ENCODE data around the gene NPFF. TPM values are rescaled to one million over a fixed set of nuclear protein-coding genes. Genes with fewer than 3 reads are reported as not detected.

The NPFF gene
- total RNA-seq, 1 donor from 2014 or later = not detected

GRCh38 chr12:53513712-53514410 is 6.6 kb upstream of the NPFF start:
- H3K36me3 Mint-ChIP-seq (ENCODE audit: unreplicated experiment) = peaks cover 44% of the 10 kb centered on the region
- H3K4me3 Mint-ChIP-seq (ENCODE audit: unreplicated experiment) = no peak overlapping the region
- TF ChIP-seq CTCF (IDR thresholded peaks at IDR 0.05) = no peak
- no peak for DNase-seq (ENCODE audit: extremely low spot score, unreplicated experiment)
- H3K4me1 Mint-ChIP-seq (ENCODE audit: unreplicated experiment) = no peaks in the 10 kb centered on the region
- H3K27ac Mint-ChIP-seq (ENCODE audit: unreplicated experiment) = no peak overlapping the region
- no peaks in the 10 kb centered on the region for H3K27me3 Mint-ChIP-seq (ENCODE audit: unreplicated experiment)
- H3K9me3 Mint-ChIP-seq (ENCODE audit: unreplicated experiment) = no peaks in the 10 kb centered on the region

DNA sequence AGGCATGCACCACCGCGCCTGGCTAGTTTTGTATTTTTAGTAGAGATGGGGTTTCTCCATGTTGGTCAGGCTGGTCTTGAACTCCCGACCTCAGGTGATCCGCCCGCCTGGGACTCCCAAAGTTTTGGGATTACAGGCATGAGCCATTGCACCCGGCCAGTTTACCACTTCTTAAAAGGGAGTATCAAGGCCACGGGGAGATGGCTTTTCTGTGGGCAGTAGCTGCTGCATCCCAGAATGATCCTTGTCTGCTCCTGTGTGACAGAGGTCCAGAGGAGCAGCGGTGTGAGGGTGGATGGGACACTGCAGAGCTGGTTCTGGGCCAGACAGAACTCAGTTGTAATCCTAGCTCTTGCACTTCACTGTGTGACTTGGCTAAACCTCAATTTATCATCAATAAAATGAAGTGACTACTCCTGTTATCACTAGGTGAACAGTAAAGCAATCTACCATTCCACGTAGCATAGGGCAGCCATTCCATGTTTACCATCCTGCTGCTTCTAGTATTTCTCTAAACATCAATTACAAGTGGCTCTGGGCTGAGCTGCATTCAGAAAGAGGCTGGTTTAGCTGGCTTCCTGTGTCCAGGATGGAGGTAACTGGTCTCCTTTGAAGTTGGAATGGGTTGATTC is 3.0 kb upstream of the NPFF start:
- H3K27me3 Mint-ChIP-seq (ENCODE audit: unreplicated experiment) = no peaks in the 10 kb centered on the region
- no peak for DNase-seq (ENCODE audit: extremely low spot score, unreplicated experiment)
- no peak overlapping the region for H3K27ac Mint-ChIP-seq (ENCODE audit: unreplicated experiment)
- H3K9me3 Mint-ChIP-seq (ENCODE audit: unreplicated experiment) = no peaks in the 10 kb centered on the region
- peaks cover 16% of the 10 kb centered on the region for H3K4me1 Mint-ChIP-seq (ENCODE audit: unreplicated experiment)
- peaks cover 39% of the 10 kb centered on the region for H3K36me3 Mint-ChIP-seq (ENCODE audit: unreplicated experiment)
- H3K4me3 Mint-ChIP-seq (ENCODE audit: unreplicated experiment) = no peak overlapping the region
- no peak for TF ChIP-seq CTCF (IDR thresholded peaks at IDR 0.05)

DNA sequence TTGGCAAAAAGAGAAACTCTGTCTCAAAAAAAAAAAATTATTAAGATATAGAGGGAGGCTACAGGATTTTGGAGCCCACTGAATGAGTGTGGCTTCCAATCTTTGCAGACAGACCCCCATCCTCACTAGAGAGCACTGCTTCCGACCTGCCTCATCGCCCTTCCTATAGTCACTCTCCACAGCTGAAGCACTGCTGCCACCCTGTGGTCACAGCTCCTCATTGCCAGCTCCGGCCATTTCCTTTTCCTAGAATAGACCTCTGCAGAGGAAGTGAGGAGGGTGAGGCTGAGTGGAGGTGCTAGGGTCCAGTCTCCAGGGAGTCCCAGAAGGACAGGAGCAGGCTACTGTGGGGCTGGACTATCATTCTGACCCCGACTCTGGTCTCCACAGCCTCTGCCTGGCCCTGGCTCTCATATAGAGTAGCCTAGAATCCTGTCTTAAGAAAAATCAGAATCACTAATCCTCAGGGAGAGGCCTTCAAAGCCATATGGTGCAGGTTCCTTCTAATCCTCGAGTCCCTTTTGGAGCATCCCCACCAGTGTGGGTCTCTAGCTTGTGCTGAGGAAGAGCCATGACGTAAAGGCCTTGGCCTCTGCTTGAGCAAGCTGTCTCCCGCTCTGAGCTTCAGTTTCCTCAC is 1.4 kb upstream of the NPFF start:
- DNase-seq (ENCODE audit: extremely low spot score, unreplicated experiment) = peak; percentile 94
- no peak overlapping the region for H3K4me3 Mint-ChIP-seq (ENCODE audit: unreplicated experiment)
- peak; percentile 93 for TF ChIP-seq CTCF (IDR thresholded peaks at IDR 0.05)
- H3K36me3 Mint-ChIP-seq (ENCODE audit: unreplicated experiment) = peaks cover 32% of the 10 kb centered on the region
- H3K4me1 Mint-ChIP-seq (ENCODE audit: unreplicated experiment) = peaks cover 20% of the 10 kb centered on the region
- no peaks in the 10 kb centered on the region for H3K27me3 Mint-ChIP-seq (ENCODE audit: unreplicated experiment)
- peak overlapping the region; percentile 23 for H3K27ac Mint-ChIP-seq (ENCODE audit: unreplicated experiment)
- no peaks in the 10 kb centered on the region for H3K9me3 Mint-ChIP-seq (ENCODE audit: unreplicated experiment)

- no peaks in the 10 kb centered on the region for H3K27me3 Mint-ChIP-seq (ENCODE audit: unreplicated experiment)
Observed at GRCh38 chr12:53507603-53507885, 260 bp upstream of the NPFF start.

More at GRCh38 chr12:53507603-53507885, 260 bp upstream of the NPFF start:
- Mint-ChIP-seq H3K27ac (ENCODE audit: unreplicated experiment) (no peak overlapping the region), H3K36me3 (ENCODE audit: unreplicated experiment) (peaks cover 26% of the 10 kb centered on the region), H3K4me1 (ENCODE audit: unreplicated experiment) (peaks cover 23% of the 10 kb centered on the region), H3K4me3 (ENCODE audit: unreplicated experiment) (no peak overlapping the region), H3K9me3 (ENCODE audit: unreplicated experiment) (no peaks in the 10 kb centered on the region)
- DNase-seq (ENCODE audit: extremely low spot score, unreplicated experiment) = no peak
- TF ChIP-seq CTCF (IDR thresholded peaks at IDR 0.05) = no peak

Measured in osteocyte (in vitro differentiated cells).